HepG2 (cell line): Measurements from ENCODE around the gene DLG2.

ENCODE experiments used
- CTCF ChIP-seq: sonication (generic); formaldehyde crosslinking; IDR thresholded peaks from 2 replicates; pipeline ENCODE4 v1.5.0; 2020; ENCODE audit warnings: mild to moderate bottlenecking, missing genetic modification reagents, moderate library complexity
- EZH2 ChIP-seq: conservative IDR thresholded peaks from 2 replicates; pipeline ENCODE4 v1.6.1; 2012; ENCODE audit warnings: mild to moderate bottlenecking, low read depth, low read length, moderate library complexity
- PCBP1 ChIP-seq: fragments of 200-400 bp; formaldehyde crosslinking; IDR thresholded peaks from 2 replicates; pipeline ENCODE4 v1.6.1; 2017; ENCODE audit warnings: mild to moderate bottlenecking, low read depth, low read length, borderline replicate concordance
- POLR2A ChIP-seq, 2 experiments: IDR thresholded peaks; 2 replicates each; pipeline ENCODE4 v1.6.1; 2011; ENCODE audit warnings: low read depth in 2 of 2, low read length in 2 of 2, mild to moderate bottlenecking in 1 of 2, moderate library complexity in 1 of 2; ENCODE audit not compliant: insufficient read depth in 1 of 2
- RFX5 ChIP-seq: IDR thresholded peaks from 2 replicates; pipeline ENCODE4 v1.6.1; 2011; ENCODE audit warnings: low read depth, low read length, improper control_type of control experiment
- SIN3A ChIP-seq: IDR thresholded peaks from 2 replicates; pipeline ENCODE4 v1.6.1; 2011; ENCODE audit warnings: low read depth, mild to moderate bottlenecking, control low read depth, low read length, borderline replicate concordance
- USF2 ChIP-seq, 2 experiments: sonication (generic) in 1 of 2; formaldehyde crosslinking in 1 of 2; IDR thresholded peaks; 2 replicates each; pipeline versions ENCODE4 v1.5.1 to v1.6.1; 2011 to 2020; ENCODE audit warnings: borderline replicate concordance in 1 of 2, low read depth in 1 of 2, low read length in 1 of 2, mild to moderate bottlenecking in 1 of 2, missing genetic modification reagents in 1 of 2, moderate library complexity in 1 of 2
- XRCC5 ChIP-seq: fragments of 200-400 bp; formaldehyde crosslinking; optimal IDR thresholded peaks from 2 replicates; pipeline ENCODE3; 2017; ENCODE audit warnings: mild to moderate bottlenecking, low read length
- ZNF343 ChIP-seq: sonication (generic); formaldehyde crosslinking; IDR thresholded peaks from 2 replicates; pipeline ENCODE4 v1.4.0; 2020; ENCODE audit warnings: mild to moderate bottlenecking, missing genetic modification reagents
- ZNF562 ChIP-seq: sonication (generic); formaldehyde crosslinking; IDR thresholded peaks from 2 replicates; pipeline ENCODE4 v1.8.0; 2022; ENCODE audit warnings: missing genetic modification reagents, borderline replicate concordance
- TF ChIP-seq, protein P1 (sequence below): sonication (generic); formaldehyde crosslinking; IDR thresholded peaks from 2 replicates; pipeline ENCODE4 v1.4.0; 2020; ENCODE audit warnings: missing genetic modification reagents
- TF ChIP-seq, protein P2 (sequence below): sonication (generic); formaldehyde crosslinking; IDR thresholded peaks from 2 replicates; pipeline ENCODE4 v1.9.0; 2021; ENCODE audit warnings: missing genetic modification reagents, borderline replicate concordance

DNA sequence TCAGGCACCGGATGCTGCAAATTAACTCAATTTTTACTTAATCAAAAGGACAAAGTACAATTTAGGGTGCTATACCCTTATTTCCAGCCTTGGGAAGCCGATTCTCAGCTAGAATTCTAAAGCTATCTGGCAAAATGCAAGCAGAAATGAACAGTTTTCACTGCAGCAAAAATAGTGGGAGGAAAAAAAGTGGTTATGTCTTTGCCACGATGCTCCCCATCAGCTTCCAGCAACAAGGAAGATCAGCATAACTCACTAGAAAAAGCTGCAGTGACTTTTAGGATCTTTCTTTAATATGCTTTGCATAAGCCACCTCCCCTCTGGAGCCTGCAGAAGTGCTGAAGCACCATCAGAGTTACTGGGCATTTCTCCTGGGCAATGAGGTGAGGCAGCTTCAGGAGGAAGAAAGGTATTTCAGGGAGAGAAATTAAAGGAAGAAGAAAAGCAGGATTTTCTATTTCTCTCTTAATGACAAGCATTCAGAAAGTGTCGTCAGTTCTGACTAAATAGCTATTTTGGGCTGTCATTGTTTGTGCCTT, 702.9 kb downstream of the DLG2 start:
- TF ChIP-seq, protein P1, sequence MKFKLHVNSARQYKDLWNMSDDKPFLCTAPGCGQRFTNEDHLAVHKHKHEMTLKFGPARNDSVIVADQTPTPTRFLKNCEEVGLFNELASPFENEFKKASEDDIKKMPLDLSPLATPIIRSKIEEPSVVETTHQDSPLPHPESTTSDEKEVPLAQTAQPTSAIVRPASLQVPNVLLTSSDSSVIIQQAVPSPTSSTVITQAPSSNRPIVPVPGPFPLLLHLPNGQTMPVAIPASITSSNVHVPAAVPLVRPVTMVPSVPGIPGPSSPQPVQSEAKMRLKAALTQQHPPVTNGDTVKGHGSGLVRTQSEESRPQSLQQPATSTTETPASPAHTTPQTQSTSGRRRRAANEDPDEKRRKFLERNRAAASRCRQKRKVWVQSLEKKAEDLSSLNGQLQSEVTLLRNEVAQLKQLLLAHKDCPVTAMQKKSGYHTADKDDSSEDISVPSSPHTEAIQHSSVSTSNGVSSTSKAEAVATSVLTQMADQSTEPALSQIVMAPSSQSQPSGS (CRISPR knock-in tag) = no peak
- TF ChIP-seq RFX5 (no peak), ZNF562 (no peak), XRCC5 (no peak), EZH2 (no peak), CTCF (CRISPR knock-in tag) (no peak), PCBP1 (no peak), SIN3A (no peak), ZNF343 (CRISPR knock-in tag) (no peak), POLR2A (IDR thresholded peaks at IDR 0.05; ENCODE audit: insufficient read depth in 1 of 2, low read depth in 2 of 2, low read length in 2 of 2) (no peak), USF2 (IDR thresholded peaks at IDR 0.05; ENCODE audit: low read depth, low read length) (no peak), USF2 (CRISPR knock-in tag; IDR thresholded peaks at IDR 0.05; ENCODE audit: borderline replicate concordance) (no peak)
- TF ChIP-seq, protein P2, sequence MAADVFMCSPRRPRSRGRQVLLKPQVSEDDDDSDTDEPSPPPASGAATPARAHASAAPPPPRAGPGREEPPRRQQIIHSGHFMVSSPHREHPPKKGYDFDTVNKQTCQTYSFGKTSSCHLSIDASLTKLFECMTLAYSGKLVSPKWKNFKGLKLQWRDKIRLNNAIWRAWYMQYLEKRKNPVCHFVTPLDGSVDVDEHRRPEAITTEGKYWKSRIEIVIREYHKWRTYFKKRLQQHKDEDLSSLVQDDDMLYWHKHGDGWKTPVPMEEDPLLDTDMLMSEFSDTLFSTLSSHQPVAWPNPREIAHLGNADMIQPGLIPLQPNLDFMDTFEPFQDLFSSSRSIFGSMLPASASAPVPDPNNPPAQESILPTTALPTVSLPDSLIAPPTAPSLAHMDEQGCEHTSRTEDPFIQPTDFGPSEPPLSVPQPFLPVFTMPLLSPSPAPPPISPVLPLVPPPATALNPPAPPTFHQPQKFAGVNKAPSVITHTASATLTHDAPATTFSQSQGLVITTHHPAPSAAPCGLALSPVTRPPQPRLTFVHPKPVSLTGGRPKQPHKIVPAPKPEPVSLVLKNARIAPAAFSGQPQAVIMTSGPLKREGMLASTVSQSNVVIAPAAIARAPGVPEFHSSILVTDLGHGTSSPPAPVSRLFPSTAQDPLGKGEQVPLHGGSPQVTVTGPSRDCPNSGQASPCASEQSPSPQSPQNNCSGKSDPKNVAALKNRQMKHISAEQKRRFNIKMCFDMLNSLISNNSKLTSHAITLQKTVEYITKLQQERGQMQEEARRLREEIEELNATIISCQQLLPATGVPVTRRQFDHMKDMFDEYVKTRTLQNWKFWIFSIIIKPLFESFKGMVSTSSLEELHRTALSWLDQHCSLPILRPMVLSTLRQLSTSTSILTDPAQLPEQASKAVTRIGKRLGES (CRISPR knock-in tag) = no peak
